Endothelial cell of umbilical vein (primary cell): ENCODE results near the gene ANKRD45. TPM values are rescaled to one million over a fixed set of nuclear protein-coding genes. Genes with fewer than 3 reads are reported as not detected.

ENCODE experiments used
- BruUV-seq: library from RNA; stranded (reverse); fragments of 400-500 nt; replicated peaks from 2 replicates; lab custom pipeline; 2021; lab: Mats Ljungman, UMichigan
- CTCF ChIA-PET: fragments of 300-600, 350-600 bp; sonication (Branson Sonifier 250); formaldehyde crosslinking; loops from one replicate; lab custom pipeline; 2021; ENCODE audit warnings: antibody characterized with exemption, inconsistent platforms; lab: Charles Lee
- POLR2A ChIA-PET: fragments of 300-600, 350-600 bp; sonication (Branson Sonifier 250); formaldehyde crosslinking; loops from one replicate; lab custom pipeline; 2021; ENCODE audit warnings: antibody characterized with exemption, inconsistent platforms; lab: Charles Lee
- DNase-seq: peaks from one replicate; pipeline ENCODE4 v3.0.0-alpha.2; 2011; ENCODE audit warnings: low read depth, low spot score
- FAIRE-seq: peaks from 2 replicates; lab custom pipeline; 2011; peaks lifted over from hg19 to GRCh38; lab: Jason Lieb, UNC
- H2AFZ ChIP-seq: 2 replicates; pipeline ENCODE4 v1.6.0; 2012; ENCODE audit warnings: low read depth, low read length, control low read depth, inconsistent platforms
- H3K27ac ChIP-seq: 2 replicates; pipeline ENCODE4 v1.5.1; 2011; ENCODE audit warnings: low read depth, mild to moderate bottlenecking, control low read depth, low read length, moderate library complexity; ENCODE audit not compliant: insufficient read depth
- H3K27me3 ChIP-seq, 2 experiments: 2 replicates each; pipeline versions ENCODE4 v1.6.0 to v1.6.1; 2011; ENCODE audit warnings: low read length in 2 of 2, mixed read lengths in 1 of 2; ENCODE audit not compliant: control insufficient read depth in 2 of 2, insufficient read depth in 2 of 2
- H3K36me3 ChIP-seq, 2 experiments: 2 replicates in 1 of 2; 3 replicates in 1 of 2; pipeline ENCODE4 v1.5.1; 2011; ENCODE audit warnings: low read length in 2 of 2, mild to moderate bottlenecking in 1 of 2, moderate library complexity in 1 of 2; ENCODE audit not compliant: control insufficient read depth in 2 of 2, insufficient read depth in 2 of 2; ENCODE audit errors: extremely low read depth in 1 of 2
- H3K4me1 ChIP-seq: 3 replicates; pipeline ENCODE4 v1.5.1; 2011; ENCODE audit warnings: mild to moderate bottlenecking, low read length; ENCODE audit not compliant: control insufficient read depth, insufficient read depth; ENCODE audit errors: extremely low read depth
- H3K4me2 ChIP-seq: 2 replicates; pipeline ENCODE4 v1.6.1; 2011; ENCODE audit warnings: low read length, control low read depth, mixed read lengths; ENCODE audit not compliant: insufficient read depth
- H3K4me3 ChIP-seq, 3 experiments: fragments of 200-600 bp in 1 of 3; sonication (generic), shearing (Covaris generic) in 1 of 3; replicated peaks in 1 of 3; 2 replicates each; pipeline ENCODE4 v1.5.1; 2011 to 2016; ENCODE audit warnings: control low read depth in 3 of 3, low read length in 3 of 3, mild to moderate bottlenecking in 2 of 3, inconsistent platforms in 1 of 3, low read depth in 1 of 3, moderate library complexity in 1 of 3; ENCODE audit not compliant: insufficient read depth in 1 of 3
- H3K79me2 ChIP-seq: 2 replicates; pipeline ENCODE4 v1.6.0; 2012; ENCODE audit warnings: low read length, inconsistent platforms; ENCODE audit not compliant: control insufficient read depth, insufficient read depth
- H3K9ac ChIP-seq: replicated peaks from 2 replicates; pipeline ENCODE3; 2011; ENCODE audit warnings: low read length, control low read depth; ENCODE audit not compliant: insufficient read depth; ENCODE audit errors: extremely low read depth
- H3K9me1 ChIP-seq: replicated peaks from 3 replicates; pipeline ENCODE4 v1.6.0; 2011; ENCODE audit warnings: mild to moderate bottlenecking, low read length; ENCODE audit not compliant: control insufficient read depth, insufficient read depth; ENCODE audit errors: extremely low read depth
- H3K9me3 ChIP-seq: replicated peaks from 2 replicates; pipeline ENCODE4 v1.5.1; 2012; ENCODE audit warnings: low read length, inconsistent platforms; ENCODE audit not compliant: control insufficient read depth, insufficient read depth
- H4K20me1 ChIP-seq: replicated peaks from 2 replicates; pipeline ENCODE3; 2011; ENCODE audit warnings: mild to moderate bottlenecking, low read length; ENCODE audit not compliant: control insufficient read depth, insufficient read depth; ENCODE audit errors: extremely low read depth
- CTCF ChIP-seq, 2 donors: IDR thresholded peaks; 1 replicate in 1 of 2; 2 replicates in 1 of 2; pipeline ENCODE4 v1.5.1; 2011; ENCODE audit warnings: low read length in 2 of 2, mild to moderate bottlenecking in 2 of 2, moderate library complexity in 2 of 2, control low read depth in 1 of 2, inconsistent platforms in 1 of 2, low read depth in 1 of 2; ENCODE audit not compliant: insufficient read depth in 1 of 2; ENCODE audit errors: extremely low read depth in 1 of 2
- EZH2 ChIP-seq: IDR thresholded peaks from 2 replicates; pipeline ENCODE4 v1.6.1; 2012; ENCODE audit warnings: borderline replicate concordance, low read depth, mild to moderate bottlenecking, moderate library complexity, low read length, inconsistent platforms; ENCODE audit not compliant: severe bottlenecking
- FOS ChIP-seq: IDR thresholded peaks from 2 replicates; pipeline ENCODE4 v1.6.1; 2011; ENCODE audit warnings: mild to moderate bottlenecking, low read length, moderate library complexity, borderline replicate concordance; ENCODE audit not compliant: insufficient read depth
- GATA2 ChIP-seq: IDR thresholded peaks from 2 replicates; pipeline ENCODE4 v1.7.0; 2011; ENCODE audit warnings: low read depth, mild to moderate bottlenecking, moderate library complexity, mixed read lengths, low read length; ENCODE audit not compliant: insufficient read length, insufficient read depth
- JUN ChIP-seq: IDR thresholded peaks from 2 replicates; pipeline ENCODE4 v1.6.1; 2011; ENCODE audit warnings: borderline replicate concordance, low read depth; ENCODE audit not compliant: insufficient read length, insufficient read depth
- MAX ChIP-seq: IDR thresholded peaks from 2 replicates; pipeline ENCODE4 v1.6.1; 2011; ENCODE audit not compliant: insufficient read depth, insufficient read length
- MYC ChIP-seq: IDR thresholded peaks from one replicate; pipeline ENCODE4 v1.6.1; 2011; ENCODE audit warnings: mild to moderate bottlenecking, low read depth, low read length
- POLR2A ChIP-seq: IDR thresholded peaks from 2 replicates; pipeline ENCODE4 v1.6.1; 2012; ENCODE audit warnings: low read depth, mild to moderate bottlenecking, control low read depth, low read length
- POLR2AphosphoS5 ChIP-seq: IDR thresholded peaks from 2 replicates; pipeline ENCODE4 v1.6.1; 2012; ENCODE audit warnings: low read depth, mild to moderate bottlenecking, control low read depth, low read length, moderate library complexity; ENCODE audit not compliant: insufficient read depth
- dilution Hi-C: fragments of 300-500 bp; cut with MboI; formaldehyde crosslinking; loops from one replicate; pipeline ENCODE4 v1.15.0; 2019; ENCODE audit warnings: low sequenced_read_pairs; ENCODE audit not compliant: extremely low pct_ligation_motif_present
- intact Hi-C: fragments of 100-400 bp; cut with micrococcal nuclease; formaldehyde crosslinking; loops from one replicate; pipeline ENCODE4 v1.10.0; 2022
- polyA plus RNA-seq, 4 experiments: library from polyadenylated mRNA; depleted of rRNA in 3 of 4; stranded (reverse) in 3 of 4; unstranded in 1 of 4; fragments of >200 nt; gene quantifications; 2 replicates each; pipeline versions ENCODE4 v1.2.1 to v1.2.3, GENCODE V29; 2011 to 2012; ENCODE audit warnings: missing spikeins in 1 of 4
- total RNA-seq: library from RNA; stranded (reverse); gene quantifications from 2 replicates; pipeline ENCODE4 v1.2.3, GENCODE V29; 2021

ANKRD45 gene
- total and polyA plus RNA-seq, 2 donors (not counting 3 experiments of a cell fraction or from before 2014, with no cell fraction given), result 0.19 to 0.62 TPM

- Histone ChIP-seq H3K4me2 (no peak overlapping the region), H3K9me1 (no peaks in the 10 kb centered on the region), H4K20me1 (no peaks in the 10 kb centered on the region), H3K79me2 (no peaks in the 10 kb centered on the region), H3K9me3 (no peaks in the 10 kb centered on the region), H2AFZ (no peak overlapping the region), H3K4me1 (no peaks in the 10 kb centered on the region), H3K36me3 (no peaks in the 10 kb centered on the region), H3K4me3 (no peak overlapping the region), H3K27ac (no peak overlapping the region), H3K27me3 (peaks cover 2% of the 10 kb centered on the region in 2 experiments), H3K9ac (no peak overlapping the region)
- intact Hi-C loops (no loop called here), dilution Hi-C loops (no loop called here)
- no TSS peak for BruUV-seq
- FAIRE-seq, result no peak
- ChIA-PET POLR2A (no interaction called here), CTCF (no interaction called here)
- no peak for DNase-seq
- no peak for TF ChIP-seq POLR2A
- TF ChIP-seq MAX, result no peak
- TF ChIP-seq GATA2, result no peak
- TF ChIP-seq MYC, result no peak
- no peak for TF ChIP-seq CTCF (IDR thresholded peaks at IDR 0.05; ENCODE audit: extremely low read depth in 1 of 2, insufficient read depth in 1 of 2, low read depth in 1 of 2, low read length in 2 of 2)
- no peak for TF ChIP-seq EZH2
- TF ChIP-seq JUN, result no peak
- no peak for TF ChIP-seq FOS
- no peak for TF ChIP-seq POLR2AphosphoS5
Measured at GRCh38 chr1:173608503-173609216, 61.0 kb downstream of the ANKRD45 start.
